ENCODE results near the gene CLIC2.

GRCh38 chrX:155330992-155331391 is 3.4 kb downstream of the CLIC2 start:
- TF ChIP-seq, protein P1, sequence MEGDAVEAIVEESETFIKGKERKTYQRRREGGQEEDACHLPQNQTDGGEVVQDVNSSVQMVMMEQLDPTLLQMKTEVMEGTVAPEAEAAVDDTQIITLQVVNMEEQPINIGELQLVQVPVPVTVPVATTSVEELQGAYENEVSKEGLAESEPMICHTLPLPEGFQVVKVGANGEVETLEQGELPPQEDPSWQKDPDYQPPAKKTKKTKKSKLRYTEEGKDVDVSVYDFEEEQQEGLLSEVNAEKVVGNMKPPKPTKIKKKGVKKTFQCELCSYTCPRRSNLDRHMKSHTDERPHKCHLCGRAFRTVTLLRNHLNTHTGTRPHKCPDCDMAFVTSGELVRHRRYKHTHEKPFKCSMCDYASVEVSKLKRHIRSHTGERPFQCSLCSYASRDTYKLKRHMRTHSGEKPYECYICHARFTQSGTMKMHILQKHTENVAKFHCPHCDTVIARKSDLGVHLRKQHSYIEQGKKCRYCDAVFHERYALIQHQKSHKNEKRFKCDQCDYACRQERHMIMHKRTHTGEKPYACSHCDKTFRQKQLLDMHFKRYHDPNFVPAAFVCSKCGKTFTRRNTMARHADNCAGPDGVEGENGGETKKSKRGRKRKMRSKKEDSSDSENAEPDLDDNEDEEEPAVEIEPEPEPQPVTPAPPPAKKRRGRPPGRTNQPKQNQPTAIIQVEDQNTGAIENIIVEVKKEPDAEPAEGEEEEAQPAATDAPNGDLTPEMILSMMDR (IDR thresholded peaks at IDR 0.05; ENCODE audit: insufficient read depth, low read depth, low read length) = no peak
- no peak for TF ChIP-seq EZH2 (IDR thresholded peaks at IDR 0.05; ENCODE audit: insufficient read depth, low read length)

Measured in astrocyte (in vitro differentiated cells and primary cell).